GM18499 (cell line): ENCODE measurements around the gene ATP6V0D1.

Experiments used
- ATAC-seq: cut with Tn5 transposase; IDR thresholded peaks from one replicate; pipeline ENCODE4 v1.9.1; 2021; ENCODE audit warnings: moderate number of reproducible peaks; ENCODE audit not compliant: insufficient read depth, unreplicated experiment

Gene ATP6V0D1

DNA sequence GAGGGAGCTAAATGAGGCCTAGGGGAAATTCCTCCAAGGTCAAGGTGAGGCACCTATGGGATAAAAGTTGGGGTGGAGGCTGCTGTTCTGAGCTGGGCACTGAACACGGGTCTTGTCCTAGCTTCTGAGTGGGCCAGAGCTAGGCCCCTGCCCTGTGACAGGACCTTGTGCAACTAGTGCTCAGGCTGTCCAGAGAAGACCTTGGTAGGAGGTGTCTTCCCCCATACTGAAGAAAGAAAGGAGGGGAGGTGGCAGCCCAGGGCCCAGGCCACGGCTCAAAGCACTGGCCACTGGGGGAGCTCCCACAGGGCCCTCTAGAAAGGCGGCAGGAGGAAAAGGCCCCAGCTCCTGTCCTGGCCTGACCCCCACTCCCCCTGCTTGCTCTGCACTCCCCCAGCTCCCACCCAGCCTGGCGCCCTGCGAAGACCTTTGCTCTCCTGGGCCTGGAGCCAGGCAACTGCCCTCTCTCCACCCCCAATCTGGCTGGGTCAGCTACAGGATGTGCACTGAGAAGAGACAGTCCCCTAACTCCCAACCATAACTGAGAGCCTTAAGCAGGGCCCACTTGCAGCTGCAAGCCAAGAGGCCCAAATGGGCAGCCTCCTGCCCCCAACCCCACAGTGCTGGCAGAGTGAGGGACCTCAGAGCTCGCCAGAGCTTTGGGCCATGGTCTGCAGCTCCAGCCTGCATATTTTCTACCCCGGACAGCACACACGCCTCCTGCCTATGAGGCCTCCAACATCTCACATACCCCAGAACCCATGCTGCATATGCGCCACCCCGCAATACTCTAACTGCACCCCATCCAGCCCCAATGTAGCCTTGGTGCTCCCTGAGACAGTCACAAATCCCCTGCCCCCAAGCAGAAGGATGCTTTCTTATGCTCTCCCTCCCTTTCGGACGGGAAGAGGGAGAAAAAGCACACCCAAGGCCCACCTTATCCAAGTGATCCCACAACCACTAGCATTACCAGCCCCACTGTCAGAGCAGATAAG lies 34.7 kb downstream of the ATP6V0D1 start:
- no peak for ATAC-seq

GRCh38 chr16:67445441-67445912 lies 35.5 kb downstream of the ATP6V0D1 start:
- ATAC-seq: no peak

DNA sequence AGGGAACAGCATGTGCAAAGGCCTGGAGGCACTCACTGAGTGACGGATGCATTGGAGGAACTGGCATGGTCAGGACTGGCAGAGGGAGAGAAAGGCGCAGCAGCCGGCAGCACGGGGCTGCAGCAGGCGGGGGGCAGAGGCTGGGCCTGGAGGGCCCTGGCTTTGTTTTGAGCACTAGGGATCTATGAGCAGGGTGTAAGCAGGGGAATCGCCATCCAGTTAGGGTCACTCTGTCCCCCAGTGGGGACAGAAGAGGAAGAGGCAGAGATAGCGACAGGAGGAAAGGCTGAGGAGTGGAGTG lies 35.9 kb downstream of the ATP6V0D1 start:
- ATAC-seq: no peak

- ATAC-seq: no peak
Measured at GRCh38 chr16:67444259-67445125, 36.5 kb downstream of the ATP6V0D1 start.

DNA sequence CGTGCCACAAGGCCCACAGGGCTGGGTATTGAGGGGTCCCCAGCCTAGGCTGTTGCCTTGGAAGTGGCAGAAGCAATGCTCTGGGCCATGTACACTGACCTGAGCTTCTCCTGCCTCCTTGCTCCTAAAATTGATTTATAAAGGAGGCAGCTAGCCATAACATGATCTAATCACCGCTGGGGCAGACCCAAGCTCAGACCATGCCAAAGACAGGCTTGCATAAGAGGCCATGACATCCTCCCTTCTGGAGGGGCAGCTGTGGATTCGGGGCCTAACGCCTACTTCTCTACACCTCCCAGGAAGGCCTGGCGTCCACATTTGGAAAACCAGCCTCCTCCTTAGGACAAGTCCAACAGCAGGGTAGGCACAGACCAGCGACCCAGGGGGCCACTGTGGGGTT lies 37.7 kb downstream of the ATP6V0D1 start:
- no peak for ATAC-seq

GRCh38 chr16:67442581-67443255 lies 38.2 kb downstream of the ATP6V0D1 start:
- ATAC-seq: no peak

DNA sequence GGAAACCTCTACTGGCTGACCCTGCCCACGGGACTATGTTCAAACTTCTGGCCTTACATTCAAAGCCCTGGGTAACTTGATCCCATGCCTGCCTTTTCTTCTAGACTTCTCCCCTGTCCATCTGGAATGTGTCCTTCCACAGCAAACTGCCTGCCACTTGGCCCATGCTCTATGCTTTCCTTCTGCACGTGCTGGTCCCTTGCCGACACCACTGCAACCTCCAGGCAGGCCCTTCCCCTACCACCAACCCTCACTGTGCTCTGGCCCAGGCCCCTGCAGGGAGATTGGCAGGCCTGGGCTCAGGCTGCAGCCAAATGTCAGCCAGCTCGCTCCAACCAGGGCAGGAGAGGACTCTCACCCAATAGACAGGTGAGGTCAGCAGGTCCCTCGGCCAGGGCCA lies 39.0 kb downstream of the ATP6V0D1 start:
- ATAC-seq: no peak

GRCh38 chr16:67441271-67441753 lies 39.6 kb downstream of the ATP6V0D1 start:
- ATAC-seq: no peak

- no peak for ATAC-seq
Measured at GRCh38 chr16:67438824-67439393, 42.0 kb downstream of the ATP6V0D1 start.

GRCh38 chr16:67438098-67438791 lies 42.7 kb downstream of the ATP6V0D1 start:
- no peak for ATAC-seq

DNA sequence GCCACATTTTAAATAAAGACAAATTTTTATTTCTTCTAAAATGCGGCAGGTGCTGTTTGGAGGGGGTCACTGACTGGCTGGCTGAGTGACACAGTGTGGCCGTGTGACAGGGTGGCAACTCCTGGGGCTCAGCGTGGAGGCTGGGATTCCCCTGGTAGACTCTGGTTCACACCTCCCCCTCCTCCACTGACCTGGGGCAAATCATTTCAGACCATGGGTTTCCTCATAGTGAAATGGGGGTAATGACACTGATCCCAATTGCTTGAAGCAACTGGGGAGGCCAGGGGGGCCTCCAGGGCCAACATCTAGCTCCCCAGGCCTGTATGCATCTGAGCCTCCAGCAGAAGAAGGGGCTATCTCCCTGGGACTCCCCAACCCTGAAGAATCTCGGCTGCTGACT lies 43.4 kb downstream of the ATP6V0D1 start:
- ATAC-seq: no peak

GRCh38 chr16:67436640-67437193 lies 44.2 kb downstream of the ATP6V0D1 start:
- no peak for ATAC-seq

DNA sequence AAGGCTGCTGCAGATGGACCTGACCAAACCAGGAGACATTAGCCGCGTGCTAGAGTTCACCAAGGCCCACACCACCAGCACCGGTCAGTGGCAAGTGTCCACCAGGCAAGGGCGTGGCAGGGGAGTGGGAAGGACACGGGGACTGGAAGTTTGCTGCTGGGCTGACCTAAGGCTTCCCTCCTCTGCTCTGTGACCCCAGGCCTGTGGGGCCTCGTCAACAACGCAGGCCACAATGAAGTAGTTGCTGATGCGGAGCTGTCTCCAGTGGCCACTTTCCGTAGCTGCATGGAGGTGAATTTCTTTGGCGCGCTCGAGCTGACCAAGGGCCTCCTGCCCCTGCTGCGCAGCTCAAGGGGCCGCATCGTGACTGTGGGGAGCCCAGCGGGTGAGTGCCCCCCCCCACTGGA lies 45.2 kb downstream of the ATP6V0D1 start:
- ATAC-seq: no peak

GRCh38 chr16:67433131-67433719 lies 47.7 kb downstream of the ATP6V0D1 start:
- ATAC-seq: no peak

- no peak for ATAC-seq
Measured at GRCh38 chr16:67432506-67432890, 48.5 kb downstream of the ATP6V0D1 start.

DNA sequence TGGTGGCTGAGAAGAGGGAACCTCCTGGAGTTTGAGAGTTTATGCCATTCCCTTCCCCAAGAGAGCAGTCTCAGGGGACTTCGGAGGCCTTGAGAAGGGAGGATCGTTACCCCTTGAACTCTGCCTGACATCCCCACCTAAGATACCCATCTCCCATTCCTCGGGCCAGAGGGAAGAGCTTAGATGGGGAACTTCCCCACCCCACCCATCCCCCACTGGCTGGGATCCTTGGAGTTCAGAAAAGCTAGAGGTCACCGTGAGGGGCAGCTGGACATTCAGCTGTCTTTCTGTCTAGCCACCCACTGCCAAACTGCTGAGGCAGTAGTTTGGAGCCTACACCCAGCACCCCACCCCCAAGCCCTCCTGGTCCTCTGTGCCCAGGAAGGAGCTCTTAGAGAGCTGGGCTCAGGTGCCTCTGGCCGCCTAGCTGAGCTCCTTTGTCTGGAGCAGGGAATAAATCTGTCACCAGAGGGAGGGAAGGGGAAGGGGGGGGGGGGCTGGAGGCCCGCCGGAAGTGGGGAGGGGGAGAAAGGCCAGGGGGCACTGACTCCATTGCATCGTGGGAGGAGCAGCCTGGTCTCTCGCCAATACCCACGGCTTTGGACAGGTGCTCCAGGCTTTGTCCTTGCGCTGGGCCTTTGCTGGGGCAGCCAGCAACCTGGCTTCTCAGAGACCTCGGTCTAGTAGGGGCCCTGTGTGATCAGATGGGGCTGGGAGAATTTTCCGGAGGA lies 49.0 kb downstream of the ATP6V0D1 start:
- ATAC-seq: no peak

- ATAC-seq: no peak
Measured at GRCh38 chr16:67430977-67431774, 49.8 kb downstream of the ATP6V0D1 start, which contains the start of gene HSD11B2. Gene HSD11B2, plus strand, starts transcription at chr16:67431121. Its CDS starts 128 bp downstream, at chr16:67431249.
